AG04450 (cell line): ENCODE results near the gene C2orf76. TPM values are rescaled to one million over a fixed set of nuclear protein-coding genes. Genes with fewer than 3 reads are reported as not detected.

Experiments
- CTCF ChIA-PET: fragments of 300-600, 350-600 bp; formaldehyde crosslinking; extraction: SDS; loops from one replicate; lab custom pipeline; 2022; ENCODE audit warnings: antibody characterized with exemption, inconsistent platforms; lab: Charles Lee
- POLR2A ChIA-PET: fragments of 350-600 bp; formaldehyde crosslinking; extraction: SDS; loops from one replicate; lab custom pipeline; 2021; ENCODE audit warnings: antibody characterized with exemption, inconsistent platforms; lab: Yijun Ruan, JAX
- DNase-seq: peaks from one replicate; pipeline ENCODE4 v3.0.0-alpha.2; 2011; ENCODE audit warnings: low read depth, low spot score
- H3K27ac ChIP-seq: one replicate; pipeline ENCODE4 v1.5.1; 2012; ENCODE audit warnings: low read depth, low read length, control low read depth
- H3K27me3 ChIP-seq: one replicate; pipeline ENCODE4 v1.6.0; 2012; ENCODE audit warnings: low read length; ENCODE audit not compliant: control insufficient read depth, insufficient read depth
- H3K4me3 ChIP-seq: 2 replicates; pipeline ENCODE4 v1.5.1; 2011; ENCODE audit warnings: mild to moderate bottlenecking, low read depth, low read length, control low read depth
- H3K9me3 ChIP-seq: 2 replicates; pipeline ENCODE4 v1.5.1; 2012; ENCODE audit warnings: low read length; ENCODE audit not compliant: control insufficient read depth, insufficient read depth
- polyA plus RNA-seq: library from polyadenylated mRNA; depleted of rRNA; stranded (reverse); fragments of >200 nt; gene quantifications from 2 replicates; pipeline ENCODE4 v1.2.3, GENCODE V29; 2011
- TF ChIP-seq, protein P1 (sequence below): IDR thresholded peaks from 2 replicates; pipeline ENCODE4 v1.5.1; 2011; ENCODE audit warnings: low read depth, low read length, control low read depth, inconsistent platforms

The C2orf76 gene
- polyA plus RNA-seq, 1 experiment: 26.5 TPM

DNA sequence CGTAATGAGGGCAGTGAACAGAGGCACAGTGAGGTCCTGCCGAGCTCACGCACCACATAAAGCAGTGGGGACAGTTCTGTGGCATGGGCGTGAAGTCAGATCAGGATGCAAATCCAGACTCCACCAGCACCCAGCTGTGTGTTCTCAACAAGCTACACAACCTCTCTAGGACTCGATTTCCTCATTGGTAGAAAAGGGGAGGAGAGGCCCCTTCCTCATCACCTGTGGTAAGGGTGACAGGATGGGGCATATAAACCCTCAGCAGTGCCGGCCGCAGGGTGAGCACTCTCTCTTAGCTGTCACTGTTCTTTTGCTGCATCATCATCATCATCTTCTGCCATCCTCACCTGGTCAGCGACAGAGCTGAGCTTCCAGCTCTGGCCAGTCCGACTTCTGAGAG is 54.8 kb downstream of the C2orf76 start:
- TF ChIP-seq, protein P1, sequence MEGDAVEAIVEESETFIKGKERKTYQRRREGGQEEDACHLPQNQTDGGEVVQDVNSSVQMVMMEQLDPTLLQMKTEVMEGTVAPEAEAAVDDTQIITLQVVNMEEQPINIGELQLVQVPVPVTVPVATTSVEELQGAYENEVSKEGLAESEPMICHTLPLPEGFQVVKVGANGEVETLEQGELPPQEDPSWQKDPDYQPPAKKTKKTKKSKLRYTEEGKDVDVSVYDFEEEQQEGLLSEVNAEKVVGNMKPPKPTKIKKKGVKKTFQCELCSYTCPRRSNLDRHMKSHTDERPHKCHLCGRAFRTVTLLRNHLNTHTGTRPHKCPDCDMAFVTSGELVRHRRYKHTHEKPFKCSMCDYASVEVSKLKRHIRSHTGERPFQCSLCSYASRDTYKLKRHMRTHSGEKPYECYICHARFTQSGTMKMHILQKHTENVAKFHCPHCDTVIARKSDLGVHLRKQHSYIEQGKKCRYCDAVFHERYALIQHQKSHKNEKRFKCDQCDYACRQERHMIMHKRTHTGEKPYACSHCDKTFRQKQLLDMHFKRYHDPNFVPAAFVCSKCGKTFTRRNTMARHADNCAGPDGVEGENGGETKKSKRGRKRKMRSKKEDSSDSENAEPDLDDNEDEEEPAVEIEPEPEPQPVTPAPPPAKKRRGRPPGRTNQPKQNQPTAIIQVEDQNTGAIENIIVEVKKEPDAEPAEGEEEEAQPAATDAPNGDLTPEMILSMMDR: no peak

DNA sequence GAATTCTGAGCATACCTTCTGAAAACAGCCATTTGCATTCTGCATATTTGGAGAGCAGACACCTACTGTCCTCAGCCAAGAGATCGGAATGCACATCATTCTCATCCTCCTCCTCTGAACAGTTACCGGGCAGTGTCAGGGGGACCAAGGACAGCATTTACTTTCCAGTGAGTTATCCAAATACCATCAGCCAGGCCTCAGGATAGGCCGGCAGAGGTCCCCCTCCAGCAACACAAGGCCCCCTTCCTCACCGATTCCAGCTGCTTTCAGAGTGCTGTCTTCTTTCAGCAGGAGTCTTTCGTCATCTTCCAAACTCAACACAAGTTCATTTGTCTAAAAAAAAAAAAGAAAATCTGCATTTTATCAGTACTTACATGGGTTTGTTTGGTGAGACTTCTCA is 55.3 kb downstream of the C2orf76 start:
- Histone ChIP-seq H3K27me3 (no peaks in the 10 kb centered on the region), H3K4me3 (no peak overlapping the region), H3K27ac (no peak overlapping the region), H3K9me3 (no peaks in the 10 kb centered on the region)
- ChIA-PET POLR2A (no interaction called here), CTCF (interaction anchor here (0.6 to 1.1 kb wide), 3 partner anchors 42 to 300 kb away, joined by 3 to 4 read pairs (median 3); no protein-coding TSS in a partner anchor)
- TF ChIP-seq, protein P1: no peak
- no peak for DNase-seq

More for the DNA sequence above, 54.8 kb downstream of the C2orf76 start:
- no peaks in the 10 kb centered on the region for H3K9me3 ChIP-seq
- H3K4me3 ChIP-seq: no peak overlapping the region
- no peaks in the 10 kb centered on the region for H3K27me3 ChIP-seq
- no peak for DNase-seq
- POLR2A ChIA-PET: no interaction called here
- CTCF ChIA-PET: interaction anchor here (0.5 to 1.1 kb wide), 3 partner anchors 41 to 286 kb away, joined by 3 to 4 read pairs (median 3); no protein-coding TSS in a partner anchor
- H3K27ac ChIP-seq: no peak overlapping the region

DNA sequence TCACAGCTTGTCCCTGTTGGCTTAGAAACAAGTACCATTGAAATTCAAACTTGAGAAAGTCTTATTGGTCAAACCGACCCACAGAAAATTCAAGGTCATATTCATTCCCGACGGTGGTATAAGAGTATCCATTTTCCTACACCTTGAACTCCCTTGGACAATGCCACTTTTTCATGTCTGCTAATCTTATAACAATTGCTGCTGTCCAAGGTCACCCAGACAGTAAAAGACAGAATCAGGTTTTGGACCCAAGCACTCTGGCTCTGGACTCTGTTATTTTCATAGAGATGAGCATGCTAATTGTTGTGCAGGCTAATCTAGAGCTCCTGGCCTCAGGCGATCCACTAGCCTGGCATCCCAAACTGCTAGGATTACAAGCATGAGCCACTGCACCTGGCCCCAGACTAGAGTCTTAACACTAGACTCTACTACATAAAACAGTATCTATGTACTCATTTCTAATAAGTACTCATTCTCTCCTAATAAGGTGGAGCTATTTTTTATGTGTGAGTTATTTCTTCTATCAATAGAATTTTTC is 57.8 kb downstream of the C2orf76 start:
- ChIA-PET POLR2A (no interaction called here), CTCF (interaction anchor here (0.6 to 1.4 kb wide), 5 partner anchors 47 to 741 kb away, joined by 3 to 5 read pairs (median 3); no protein-coding TSS in a partner anchor)
- no peak overlapping the region for H3K4me3 ChIP-seq
- TF ChIP-seq, protein P1: no peak
- H3K27me3 ChIP-seq: no peaks in the 10 kb centered on the region
- no peak for DNase-seq
- H3K9me3 ChIP-seq: no peaks in the 10 kb centered on the region
- H3K27ac ChIP-seq: no peak overlapping the region

DNA sequence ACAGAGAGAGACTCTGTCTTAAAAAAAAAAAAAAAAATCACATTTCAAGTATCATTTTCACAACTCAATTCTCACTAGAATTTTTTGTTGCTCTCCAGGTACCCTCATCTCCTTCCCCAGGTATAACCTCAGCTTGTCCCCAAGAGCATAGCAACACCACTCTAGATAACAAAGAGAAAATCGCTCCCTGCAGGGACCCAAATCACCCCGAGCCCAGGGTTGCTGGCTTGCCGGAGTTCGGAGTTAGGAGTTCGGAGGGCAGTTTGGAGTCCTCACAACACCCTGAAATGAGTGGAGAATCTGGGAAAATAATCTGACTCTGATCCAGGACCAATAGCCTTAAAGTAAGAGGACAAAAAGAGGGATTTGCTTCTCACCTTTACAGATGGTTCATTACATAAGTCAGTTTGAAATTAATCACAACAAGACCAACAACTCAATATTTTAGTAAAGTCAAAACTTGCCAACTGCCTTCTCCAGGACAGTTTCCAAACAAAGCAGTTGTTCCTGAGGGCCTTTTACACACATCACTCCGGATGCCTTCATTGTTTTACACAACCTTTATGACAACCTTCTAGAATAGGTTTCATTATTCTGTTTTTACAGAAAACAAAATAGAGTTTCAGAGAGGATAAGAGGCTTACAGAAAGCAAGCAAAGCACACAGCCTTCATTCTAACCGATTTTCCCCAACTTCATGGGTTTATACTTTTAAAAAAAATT is 59.1 kb downstream of the C2orf76 start:
- no peak overlapping the region for H3K4me3 ChIP-seq
- ChIA-PET POLR2A (no interaction called here), CTCF (no interaction called here)
- DNase-seq: no peak
- no peaks in the 10 kb centered on the region for H3K9me3 ChIP-seq
- H3K27ac ChIP-seq: no peak overlapping the region
- H3K27me3 ChIP-seq: no peaks in the 10 kb centered on the region
- TF ChIP-seq, protein P1: no peak

DNA sequence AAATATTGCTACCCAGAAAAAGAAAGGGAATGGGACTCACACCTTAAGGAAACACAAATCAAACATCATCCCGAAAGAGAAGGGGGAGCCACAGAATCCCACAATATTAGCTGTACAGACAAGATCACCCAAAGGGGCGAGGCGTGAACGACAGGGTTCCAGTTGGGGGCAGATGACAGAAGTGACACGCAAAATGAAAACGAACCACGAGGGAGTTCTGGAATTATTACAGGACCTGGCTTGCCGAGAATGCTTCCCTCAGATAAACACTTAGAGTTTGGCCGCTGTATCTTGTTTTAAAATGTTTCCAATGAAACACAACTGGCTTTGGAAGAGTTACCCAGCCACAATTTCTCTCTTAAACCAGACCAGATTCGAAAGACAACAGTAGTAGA is 60.4 kb downstream of the C2orf76 start:
- no peaks in the 10 kb centered on the region for H3K27me3 ChIP-seq
- ChIA-PET POLR2A (no interaction called here), CTCF (interaction anchor here (1.5 kb wide), 1 partner anchor 15 kb away, joined by 4 read pairs; no protein-coding TSS in a partner anchor)
- no peak overlapping the region for H3K27ac ChIP-seq
- TF ChIP-seq, protein P1: no peak
- no peak overlapping the region for H3K4me3 ChIP-seq
- DNase-seq: no peak
- H3K9me3 ChIP-seq: no peaks in the 10 kb centered on the region
